Measurements from ENCODE around the gene METTL1. TPM values are rescaled to one million over a fixed set of nuclear protein-coding genes. Genes with fewer than 3 reads are reported as not detected.

The METTL1 gene
- total RNA-seq, 5 donors from 2014 or later (not counting 1 experiment from before 2014, with no cell fraction given) = 10.3 to 17.4 (median 14.5) TPM

GRCh38 chr12:57781244-57781643, 9.3 kb upstream of the METTL1 start:
- H3K27ac Mint-ChIP-seq = peak overlapping the region; percentile 97 to 99
- H3K9me3 ChIP-seq = no peaks in the 10 kb centered on the region
- ChIA-PET CTCF (interaction anchor here (0.9 to 2.8 kb wide), 10 partner anchors 9 to 118 kb away, joined by 3 to 14 read pairs (median 4); partner anchors contain the start of genes EEF1AKMT3 (in 1 of the 2) and METTL1 (in 1 of the 2)), POLR2A (interaction anchor here (0.5 to 0.8 kb wide), 5 partner anchors 8 to 116 kb away, joined by 3 read pairs; no protein-coding TSS in a partner anchor)
- no peak overlapping the region for H3K4me3 ChIP-seq (ENCODE audit: control insufficient read depth in 1 of 2, extremely low read depth in 1 of 2, low read length in 1 of 2)
- H3K27ac ChIP-seq (ENCODE audit: low read length) = peak overlapping the region; percentile 75
- 86% methylated on average over 1 of the region's 3 CpGs for WGBS (ENCODE audit: insufficient coverage)
- no peaks in the 10 kb centered on the region for H3K27me3 Mint-ChIP-seq
- ATAC-seq (replicated peaks in 1 of 4) (peak in 2 of 4 experiments; percentile 27 to 32), DNase-seq (peak in 1 of 35 experiments; percentile 55)
- H3K4me1 ChIP-seq (ENCODE audit: control insufficient read depth in 1 of 2, extremely low read depth in 1 of 2, insufficient read depth in 2 of 2, low read length in 2 of 2) = peaks cover 22 to 46% of the 10 kb centered on the region in 2 experiments
- H3K4me1 Mint-ChIP-seq = peaks cover 48 to 55% (median 49%) of the 10 kb centered on the region in 3 donors
- H3K27me3 ChIP-seq (replicated peaks in 1 of 2; ENCODE audit: control insufficient read depth in 2 of 2, extremely low read depth in 1 of 2, insufficient read depth in 2 of 2, low read length in 1 of 2) = no peaks in the 10 kb centered on the region
- no peaks in the 10 kb centered on the region for H3K9me3 Mint-ChIP-seq
- peaks cover 0 to 14% of the 10 kb centered on the region in 2 donors for H3K36me3 ChIP-seq (ENCODE audit: control insufficient read depth in 2 of 2, extremely low read depth in 1 of 2, insufficient read depth in 1 of 2, low read length in 1 of 2)
- peak overlapping the region in 2 of 3 donors; percentile 7 to 100 for H3K4me3 Mint-ChIP-seq
- H3K36me3 Mint-ChIP-seq = peaks cover 11% of the 10 kb centered on the region

GRCh38 chr12:57780284-57780897, 8.5 kb upstream of the METTL1 start:
- ChIA-PET CTCF (interaction anchor here in 1 of 2 donors (1.2 to 1.4 kb wide), 3 partner anchors 8 to 24 kb away, joined by 3 to 7 read pairs (median 4); partner anchors contain the start of genes EEF1AKMT3 and METTL1), POLR2A (no interaction called here)
- H3K27me3 ChIP-seq (replicated peaks in 1 of 2; ENCODE audit: control insufficient read depth in 2 of 2, extremely low read depth in 1 of 2, insufficient read depth in 2 of 2, low read length in 1 of 2) = no peaks in the 10 kb centered on the region
- no peaks in the 10 kb centered on the region for H3K9me3 ChIP-seq
- WGBS (ENCODE audit: insufficient coverage) = 81% methylated on average over 4 of the region's 4 CpGs
- Mint-ChIP-seq H3K9me3 (no peaks in the 10 kb centered on the region), H3K36me3 (peaks cover 13% of the 10 kb centered on the region), H3K27ac (peak overlapping the region; percentile 97 to 99), H3K4me3 (peak overlapping the region in 1 of 3 donors; percentile 100), H3K4me1 (peaks cover 44 to 56% (median 46%) of the 10 kb centered on the region in 3 donors), H3K27me3 (no peaks in the 10 kb centered on the region)
- H3K36me3 ChIP-seq (ENCODE audit: control insufficient read depth in 2 of 2, extremely low read depth in 1 of 2, insufficient read depth in 1 of 2, low read length in 1 of 2) = peaks cover 0 to 9% of the 10 kb centered on the region in 2 donors
- ATAC-seq (replicated peaks in 1 of 4) (no peak), DNase-seq (no peak)
- H3K27ac ChIP-seq (ENCODE audit: low read length) = peak overlapping the region; percentile 75
- H3K4me1 ChIP-seq (ENCODE audit: control insufficient read depth in 1 of 2, extremely low read depth in 1 of 2, insufficient read depth in 2 of 2, low read length in 2 of 2) = peaks cover 22 to 46% of the 10 kb centered on the region in 2 experiments
- no peak overlapping the region for H3K4me3 ChIP-seq (ENCODE audit: control insufficient read depth in 1 of 2, extremely low read depth in 1 of 2, low read length in 1 of 2)

DNA sequence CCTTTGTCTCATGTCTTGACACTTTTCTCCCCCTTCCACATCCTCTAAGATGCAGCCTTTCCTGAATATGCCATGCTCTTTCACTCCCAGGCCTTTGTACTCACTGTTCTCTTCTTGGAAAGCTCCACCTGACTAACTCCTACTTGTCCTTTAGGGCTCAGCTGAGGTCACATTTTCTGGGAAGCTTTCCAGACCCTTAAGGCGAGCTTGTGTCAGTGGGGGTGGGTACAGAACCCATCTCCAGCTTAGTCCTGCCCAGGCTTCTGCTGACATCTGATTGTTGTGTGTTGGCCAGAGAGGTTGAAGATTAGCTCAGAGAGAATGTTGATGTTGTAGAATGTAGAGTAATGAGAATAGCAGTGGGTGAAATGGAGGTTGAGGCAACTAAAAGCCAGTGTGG, 7.8 kb upstream of the METTL1 start:
- peaks cover 22 to 46% of the 10 kb centered on the region in 2 experiments for H3K4me1 ChIP-seq (ENCODE audit: control insufficient read depth in 1 of 2, extremely low read depth in 1 of 2, insufficient read depth in 2 of 2, low read length in 2 of 2)
- POLR2A ChIA-PET = no interaction called here
- 80% methylated on average over 1 of the region's 1 CpG for WGBS (ENCODE audit: insufficient coverage)
- no peaks in the 10 kb centered on the region for H3K9me3 ChIP-seq
- CTCF ChIA-PET = interaction anchor here (0.5 to 1.2 kb wide), 3 partner anchors 23 to 125 kb away, joined by 3 to 4 read pairs (median 3); no protein-coding TSS in a partner anchor
- no peaks in the 10 kb centered on the region for H3K27me3 Mint-ChIP-seq
- peak overlapping the region; percentile 75 for H3K27ac ChIP-seq (ENCODE audit: low read length)
- ATAC-seq (replicated peaks in 1 of 4) (no peak), DNase-seq (no peak)
- H3K4me3 Mint-ChIP-seq = peak overlapping the region in 1 of 3 donors; percentile 42
- no peak overlapping the region for H3K4me3 ChIP-seq (ENCODE audit: control insufficient read depth in 1 of 2, extremely low read depth in 1 of 2, low read length in 1 of 2)
- peaks cover 0 to 5% of the 10 kb centered on the region in 2 donors for H3K36me3 ChIP-seq (ENCODE audit: control insufficient read depth in 2 of 2, extremely low read depth in 1 of 2, insufficient read depth in 1 of 2, low read length in 1 of 2)
- H3K27ac Mint-ChIP-seq = peak overlapping the region; percentile 87 to 99
- peaks cover 13% of the 10 kb centered on the region for H3K36me3 Mint-ChIP-seq
- H3K9me3 Mint-ChIP-seq = no peaks in the 10 kb centered on the region
- peaks cover 44 to 56% (median 46%) of the 10 kb centered on the region in 3 donors for H3K4me1 Mint-ChIP-seq
- no peaks in the 10 kb centered on the region for H3K27me3 ChIP-seq (replicated peaks in 1 of 2; ENCODE audit: control insufficient read depth in 2 of 2, extremely low read depth in 1 of 2, insufficient read depth in 2 of 2, low read length in 1 of 2)

- no peak for ATAC-seq (replicated peaks in 1 of 4)
Measured at GRCh38 chr12:57777911-57778310, 6.0 kb upstream of the METTL1 start.

GRCh38 chr12:57777367-57777766, 5.5 kb upstream of the METTL1 start:
- Mint-ChIP-seq H3K9me3 (no peaks in the 10 kb centered on the region), H3K27ac (no peak overlapping the region), H3K4me3 (no peak overlapping the region), H3K27me3 (no peaks in the 10 kb centered on the region), H3K4me1 (peaks cover 35 to 47% (median 40%) of the 10 kb centered on the region in 3 donors), H3K36me3 (peaks cover 6% of the 10 kb centered on the region)
- H3K4me1 ChIP-seq (ENCODE audit: control insufficient read depth in 1 of 2, extremely low read depth in 1 of 2, insufficient read depth in 2 of 2, low read length in 2 of 2) = peaks cover 17 to 45% of the 10 kb centered on the region in 2 experiments
- no peak for ATAC-seq (replicated peaks in 1 of 4)
- peaks cover 0 to 3% of the 10 kb centered on the region in 2 donors for H3K36me3 ChIP-seq (ENCODE audit: control insufficient read depth in 2 of 2, extremely low read depth in 1 of 2, insufficient read depth in 1 of 2, low read length in 1 of 2)
- H3K27ac ChIP-seq (ENCODE audit: low read length) = no peak overlapping the region
- H3K4me3 ChIP-seq (ENCODE audit: control insufficient read depth in 1 of 2, extremely low read depth in 1 of 2, low read length in 1 of 2) = no peak overlapping the region
- H3K27me3 ChIP-seq (replicated peaks in 1 of 2; ENCODE audit: control insufficient read depth in 2 of 2, extremely low read depth in 1 of 2, insufficient read depth in 2 of 2, low read length in 1 of 2) = no peaks in the 10 kb centered on the region
- 97% methylated on average over 3 of the region's 7 CpGs for WGBS (ENCODE audit: insufficient coverage)
- CTCF ChIA-PET = interaction anchor here in 1 of 2 donors (0.7 kb wide), 1 partner anchor 58 kb away, joined by 5 read pairs; no protein-coding TSS in a partner anchor
- POLR2A ChIA-PET = no interaction called here
- no peaks in the 10 kb centered on the region for H3K9me3 ChIP-seq
- no peak for DNase-seq

More at GRCh38 chr12:57777911-57778310, 6.0 kb upstream of the METTL1 start:
- Mint-ChIP-seq H3K36me3 (peaks cover 9% of the 10 kb centered on the region), H3K27ac (no peak overlapping the region), H3K4me3 (no peak overlapping the region), H3K4me1 (peaks cover 40 to 51% (median 42%) of the 10 kb centered on the region in 3 donors), H3K27me3 (no peaks in the 10 kb centered on the region), H3K9me3 (no peaks in the 10 kb centered on the region)
- no peaks in the 10 kb centered on the region for H3K27me3 ChIP-seq (replicated peaks in 1 of 2; ENCODE audit: control insufficient read depth in 2 of 2, extremely low read depth in 1 of 2, insufficient read depth in 2 of 2, low read length in 1 of 2)
- DNase-seq = no peak
- CTCF ChIA-PET = interaction anchor here in 1 of 2 donors (0.6 to 0.7 kb wide), 2 partner anchors 57 to 100 kb away, joined by 3 to 5 read pairs; no protein-coding TSS in a partner anchor
- peaks cover 0 to 3% of the 10 kb centered on the region in 2 donors for H3K36me3 ChIP-seq (ENCODE audit: control insufficient read depth in 2 of 2, extremely low read depth in 1 of 2, insufficient read depth in 1 of 2, low read length in 1 of 2)
- peaks cover 15 to 42% of the 10 kb centered on the region in 2 experiments for H3K4me1 ChIP-seq (ENCODE audit: control insufficient read depth in 1 of 2, extremely low read depth in 1 of 2, insufficient read depth in 2 of 2, low read length in 2 of 2)
- no peak overlapping the region for H3K4me3 ChIP-seq (ENCODE audit: control insufficient read depth in 1 of 2, extremely low read depth in 1 of 2, low read length in 1 of 2)
- no peaks in the 10 kb centered on the region for H3K9me3 ChIP-seq
- H3K27ac ChIP-seq (ENCODE audit: low read length) = no peak overlapping the region
- WGBS (ENCODE audit: insufficient coverage) = 100% methylated on average over 3 of the region's 7 CpGs
- POLR2A ChIA-PET = no interaction called here

- H3K4me3 ChIP-seq (ENCODE audit: control insufficient read depth in 1 of 2, extremely low read depth in 1 of 2, low read length in 1 of 2) = no peak overlapping the region
- no peaks in the 10 kb centered on the region for H3K9me3 ChIP-seq
- H3K27ac Mint-ChIP-seq = no peak overlapping the region
- ATAC-seq (replicated peaks in 1 of 4) (no peak), DNase-seq (no peak)
- no peaks in the 10 kb centered on the region for H3K27me3 ChIP-seq (replicated peaks in 1 of 2; ENCODE audit: control insufficient read depth in 2 of 2, extremely low read depth in 1 of 2, insufficient read depth in 2 of 2, low read length in 1 of 2)
- 81% methylated on average over 2 of the region's 2 CpGs for WGBS (ENCODE audit: insufficient coverage)
- ChIA-PET POLR2A (no interaction called here), CTCF (no interaction called here)
- H3K36me3 Mint-ChIP-seq = peaks cover 6% of the 10 kb centered on the region
- peaks cover 10 to 43% of the 10 kb centered on the region in 2 experiments for H3K4me1 ChIP-seq (ENCODE audit: control insufficient read depth in 1 of 2, extremely low read depth in 1 of 2, insufficient read depth in 2 of 2, low read length in 2 of 2)
- no peaks in the 10 kb centered on the region for H3K27me3 Mint-ChIP-seq
- no peak overlapping the region for H3K27ac ChIP-seq (ENCODE audit: low read length)
- peaks cover 31 to 43% (median 37%) of the 10 kb centered on the region in 3 donors for H3K4me1 Mint-ChIP-seq
- no peak overlapping the region for H3K4me3 Mint-ChIP-seq
- H3K9me3 Mint-ChIP-seq = no peaks in the 10 kb centered on the region
- H3K36me3 ChIP-seq (ENCODE audit: control insufficient read depth in 2 of 2, extremely low read depth in 1 of 2, insufficient read depth in 1 of 2, low read length in 1 of 2) = peaks cover 0 to 3% of the 10 kb centered on the region in 2 donors
Measured at GRCh38 chr12:57776247-57776587, 4.3 kb upstream of the METTL1 start.

Data from T-cell (primary cell).